ENCODE results near the gene TRIM62.

The TRIM62 gene

DNA sequence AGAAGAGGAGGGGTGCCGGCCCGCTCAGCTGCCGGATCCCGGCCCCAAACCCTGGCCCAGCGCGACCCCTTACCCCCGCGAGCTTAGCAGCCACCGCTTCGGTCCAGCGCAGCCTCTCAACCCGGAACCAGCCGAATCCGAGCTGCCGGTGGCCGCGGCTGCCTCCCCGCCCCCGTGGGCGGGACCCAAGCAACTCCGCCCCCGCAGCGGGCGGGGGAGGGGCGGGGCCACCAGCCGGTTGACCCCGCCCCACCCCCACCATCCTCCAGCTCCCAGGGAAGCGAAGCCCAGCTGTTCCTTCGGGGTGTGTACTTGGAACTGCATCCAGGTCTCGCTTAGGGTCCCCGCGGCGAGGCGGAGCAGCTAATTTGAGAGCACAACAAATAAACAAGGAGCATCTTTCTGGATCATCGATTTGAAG lies at the start of gene TRIM62:
Gene TRIM62 (minus strand): TSS at position 123 of the 421 bp plus-strand sequence. CDS start 611 bp downstream, outside the sequence.
- peak; percentile 27 for DNase-seq

DNA sequence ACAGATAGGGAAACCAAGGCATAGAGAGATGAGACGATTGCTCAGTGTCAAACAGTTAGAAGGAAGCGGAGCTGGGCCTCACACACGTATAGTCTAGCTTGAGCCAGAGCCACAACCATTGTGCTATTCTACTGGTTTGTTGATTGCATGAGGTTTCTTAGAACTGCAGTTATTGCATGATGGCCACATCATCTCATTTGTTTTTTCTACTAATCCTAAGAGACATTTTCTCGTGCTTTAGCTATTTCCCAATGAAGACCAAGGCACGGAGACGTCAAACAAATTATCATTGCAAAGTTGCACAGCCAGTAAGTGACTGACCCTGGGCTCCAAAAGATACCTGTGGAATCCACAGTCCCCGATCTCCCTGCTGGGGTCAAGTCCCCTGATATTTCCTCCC lies 49.3 kb upstream of the TRIM62 start:
- no peak for DNase-seq

DNA sequence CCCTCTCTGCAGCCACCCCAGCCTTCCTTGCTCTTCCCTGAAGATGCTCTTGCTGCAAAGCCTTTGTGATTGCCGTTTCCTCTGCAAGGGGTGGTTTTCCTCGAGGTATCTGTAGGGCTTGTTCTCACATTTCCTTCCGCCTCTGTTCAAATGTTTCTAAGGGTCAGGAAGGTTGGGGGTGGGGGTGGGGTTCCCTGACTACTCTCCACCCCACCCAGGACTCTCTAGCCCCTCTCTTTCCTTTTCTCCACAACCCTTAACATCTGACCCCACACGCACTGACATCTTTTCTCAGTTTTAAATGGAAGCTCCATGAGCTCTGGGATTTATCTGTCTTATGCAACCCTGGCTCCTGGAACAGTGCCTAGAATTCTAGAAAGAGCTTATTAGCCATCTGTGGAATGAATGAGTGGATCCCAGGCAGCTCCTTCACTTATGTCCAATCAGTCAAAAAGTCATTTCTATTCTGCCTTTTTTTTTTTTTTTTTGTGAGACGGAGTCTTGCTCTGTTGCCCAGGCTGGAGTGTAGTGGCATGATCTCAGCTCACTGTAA lies 47.2 kb upstream of the TRIM62 start:
- DNase-seq = no peak

- DNase-seq = no peak
Observed at GRCh38 chr1:33225586-33225985, 43.7 kb upstream of the TRIM62 start.

DNA sequence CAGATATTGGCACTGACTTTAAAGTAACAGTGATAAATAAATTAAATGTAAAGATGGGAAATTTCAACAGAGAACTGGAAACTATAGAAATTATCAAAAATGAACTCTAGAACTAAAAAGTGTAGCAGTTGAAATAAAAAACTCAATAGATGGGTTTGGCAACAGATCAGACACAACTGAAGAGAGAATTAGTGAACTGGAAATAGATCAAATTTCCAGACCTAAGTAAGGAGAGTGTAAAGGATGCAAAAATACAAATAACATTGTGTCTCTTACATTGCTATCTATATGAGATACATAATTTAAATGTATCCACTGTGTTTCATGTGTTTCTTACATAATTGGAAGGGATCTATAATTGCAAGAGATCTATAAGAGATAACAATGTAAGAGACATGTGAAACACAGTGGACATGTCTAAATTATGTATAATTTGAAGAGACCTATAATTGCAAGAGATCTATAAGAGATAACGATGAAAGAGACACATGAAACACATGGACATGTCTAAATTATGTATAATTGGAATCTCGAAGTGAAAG lies 42.4 kb upstream of the TRIM62 start:
- no peak for DNase-seq

DNA sequence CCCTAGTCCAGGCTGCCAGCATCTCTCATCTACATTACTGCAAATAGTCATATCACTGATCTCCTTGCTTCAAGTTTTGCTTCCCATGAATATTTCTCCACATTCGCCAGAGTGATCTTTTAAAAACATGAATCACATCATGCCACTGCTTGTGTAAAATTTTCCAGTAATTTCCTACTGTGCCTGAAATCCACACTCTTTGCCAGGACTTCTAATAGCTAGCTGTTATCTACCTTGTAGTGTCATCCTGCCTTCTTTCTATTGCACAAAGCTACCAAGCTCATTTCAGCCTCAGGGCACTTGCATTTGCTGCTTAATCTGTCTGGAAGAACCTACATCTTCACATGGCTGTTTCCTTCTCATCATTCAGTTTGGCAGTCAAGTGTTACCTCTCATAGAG lies 40.5 kb upstream of the TRIM62 start:
- DNase-seq = no peak

DNA sequence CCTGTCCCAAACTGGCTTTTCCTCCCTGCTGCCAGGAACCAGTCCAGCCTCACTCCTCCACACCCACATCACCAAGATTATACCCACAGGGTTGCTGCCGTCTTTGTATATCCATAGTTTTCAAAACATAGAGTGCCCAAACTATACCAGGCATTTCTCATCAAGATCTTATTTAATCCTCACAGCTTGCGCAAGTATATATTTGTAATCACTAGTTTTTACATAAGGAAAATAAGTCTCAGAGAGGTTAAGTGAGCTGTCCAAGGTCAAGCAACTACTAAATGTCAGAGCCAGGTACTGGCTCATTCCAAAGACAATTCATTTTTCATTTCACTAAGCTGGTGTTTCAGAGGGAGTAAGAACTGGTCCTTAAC lies 39.5 kb upstream of the TRIM62 start:
- no peak for DNase-seq

DNA sequence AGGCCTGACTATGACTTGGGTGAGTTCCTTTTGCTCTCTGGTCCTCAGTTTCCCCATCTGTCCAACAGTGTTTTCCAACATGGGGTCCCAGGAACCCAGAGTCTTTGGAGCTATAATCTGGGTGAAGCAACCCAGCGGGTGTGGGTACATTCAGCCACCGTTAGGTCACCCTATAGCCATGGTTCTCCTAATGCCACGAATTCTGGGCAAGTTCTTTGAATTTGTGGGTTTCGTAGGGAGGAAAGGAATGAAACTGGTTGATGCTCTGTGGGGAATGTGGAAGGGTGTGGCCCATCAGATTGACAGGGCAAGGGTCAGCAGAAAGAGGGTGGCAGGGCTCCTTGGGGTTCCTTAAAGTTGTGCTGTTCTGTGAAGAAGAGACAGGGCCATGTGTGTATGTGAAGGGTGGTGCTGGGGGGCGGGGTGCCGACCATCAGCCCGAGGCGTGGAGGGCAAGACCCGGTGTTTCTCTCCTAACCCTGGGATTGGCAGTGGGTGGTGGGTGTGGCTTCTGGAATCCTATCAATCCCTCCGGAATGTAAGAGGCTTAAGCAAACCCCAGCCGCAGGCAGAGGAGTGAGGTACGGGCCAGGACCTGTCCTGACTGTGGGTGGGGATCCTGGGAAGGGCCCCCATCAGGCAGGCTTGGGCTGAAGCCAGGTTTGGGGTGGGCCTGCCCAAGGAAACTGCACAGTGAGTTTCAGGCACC lies 39.0 kb upstream of the TRIM62 start:
- DNase-seq = no peak

- no peak for DNase-seq
Observed at GRCh38 chr1:33219886-33220661, 38.2 kb upstream of the TRIM62 start.

- no peak for DNase-seq
Observed at GRCh38 chr1:33211972-33212371, 30.1 kb upstream of the TRIM62 start.

GRCh38 chr1:33206340-33206739 lies 24.5 kb upstream of the TRIM62 start:
- no peak for DNase-seq

DNA sequence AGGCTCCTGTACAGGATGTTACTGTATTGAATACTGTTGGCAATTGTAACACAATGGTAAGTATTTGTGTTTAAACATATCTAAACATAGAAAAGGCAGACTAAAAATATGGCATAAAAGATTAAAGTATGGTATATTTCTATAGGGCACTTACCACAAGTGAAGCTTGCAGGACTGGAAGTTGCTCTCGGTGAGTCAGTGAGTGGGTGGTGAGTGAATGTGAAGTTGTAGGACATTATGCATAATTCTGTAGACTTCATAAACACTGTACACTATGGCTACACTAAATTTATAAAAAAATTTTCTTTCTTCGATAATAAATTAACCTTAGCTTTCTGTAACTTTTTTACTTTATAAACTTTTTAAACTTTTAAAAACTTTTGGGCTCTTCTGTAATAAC lies 13.7 kb upstream of the TRIM62 start:
- no peak for DNase-seq

- DNase-seq = no peak
Observed at GRCh38 chr1:33191731-33192275, 10.0 kb upstream of the TRIM62 start.

DNA sequence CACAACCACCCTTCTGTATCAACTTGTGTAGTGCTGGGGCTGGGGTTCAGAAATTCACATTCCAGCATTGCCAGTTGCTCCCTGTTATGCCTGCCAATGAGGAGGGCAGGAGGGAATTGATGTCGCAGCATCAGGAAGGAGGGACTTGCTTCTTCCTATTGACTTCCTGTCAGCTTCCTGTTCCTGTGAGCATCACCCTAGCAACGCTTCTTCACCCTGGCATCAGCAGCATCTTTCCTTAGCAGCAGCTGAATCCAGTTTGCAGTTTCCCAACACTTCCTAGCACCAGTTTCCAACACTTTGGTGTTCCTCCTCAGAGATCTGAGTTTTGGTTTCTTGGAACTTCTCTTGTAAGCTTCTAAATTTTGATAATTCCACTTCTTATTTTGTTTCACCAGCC lies 8.9 kb upstream of the TRIM62 start:
- no peak for DNase-seq

- no peak for DNase-seq
Observed at GRCh38 chr1:33188572-33189275, 6.9 kb upstream of the TRIM62 start.

- no peak for DNase-seq
Observed at GRCh38 chr1:33186936-33187335, 5.1 kb upstream of the TRIM62 start.

DNA sequence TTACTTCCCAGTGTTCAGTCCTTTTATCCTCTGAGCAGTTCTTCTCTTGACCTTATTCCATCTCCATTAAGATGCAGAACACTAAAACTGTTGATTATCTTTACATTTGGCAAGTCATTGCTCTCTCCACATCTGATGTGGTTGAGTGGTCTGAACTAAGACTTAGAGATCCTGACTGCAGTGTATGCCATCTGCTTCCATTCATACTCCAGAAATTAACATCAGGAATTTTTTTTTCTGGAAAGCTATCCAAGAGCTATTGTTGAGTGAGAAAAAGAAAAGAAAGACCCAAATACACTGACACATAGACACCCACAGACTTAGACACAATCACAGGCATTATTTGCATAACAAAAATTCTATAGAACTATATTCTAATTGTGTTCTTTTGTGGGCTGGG lies 3.7 kb upstream of the TRIM62 start:
- DNase-seq = no peak

- DNase-seq = no peak
Observed at GRCh38 chr1:33183306-33183705, 1.5 kb upstream of the TRIM62 start.

- DNase-seq = no peak
Observed at GRCh38 chr1:33182896-33183295, 1.1 kb upstream of the TRIM62 start.

DNA sequence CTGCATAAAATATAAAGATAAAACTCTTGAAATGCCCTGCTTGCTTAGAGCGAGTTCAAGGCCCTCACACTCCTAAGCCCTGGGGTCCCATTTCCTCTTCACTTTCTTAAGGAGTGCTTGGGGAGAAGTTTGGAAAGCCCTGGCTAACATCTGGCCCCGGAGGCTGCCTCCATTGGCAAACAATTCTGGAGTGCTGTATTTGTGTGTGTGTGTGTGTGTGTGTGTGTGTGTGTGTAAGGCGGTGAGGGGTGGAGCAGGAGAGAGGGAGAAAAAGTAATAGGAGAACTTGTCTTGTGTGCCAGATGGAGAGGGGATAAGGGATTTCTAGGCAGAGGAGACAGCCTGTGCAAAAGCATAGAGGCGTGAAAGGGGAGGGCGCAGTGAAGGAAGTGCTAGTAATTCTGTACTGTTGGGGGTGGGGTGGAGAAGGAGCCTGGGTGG lies 578 bp upstream of the TRIM62 start:
- no peak for DNase-seq

GRCh38 chr1:33180911-33181890 lies 642 bp downstream of the TRIM62 start:
- DNase-seq = no peak
